ENCODE measurements around the gene KEAP1.
A peak's percentile ranks its signal among the peaks of the same experiment; 100 is the strongest.
"Not testable (repeated sequence)": the region's sequence is repeated elsewhere in the genome, so short reads cannot be mapped to it uniquely, and the experiment has no call there.

KEAP1 gene

GRCh38 chr19:10491472-10492047, 11.6 kb downstream of the KEAP1 start:
- DNase-seq: no peak

- no peak for DNase-seq
These were observed 16.6 kb downstream of the KEAP1 start for GRCh38 chr19:10486551-10486950.

GRCh38 chr19:10478903-10479384, 24.2 kb downstream of the KEAP1 start:
- DNase-seq: peak; percentile 89 to 91

- no peak for DNase-seq
These were observed 24.7 kb downstream of the KEAP1 start for GRCh38 chr19:10478476-10478875.

- DNase-seq: no peak
These were observed 28.1 kb downstream of the KEAP1 start for GRCh38 chr19:10474962-10475451.

- DNase-seq: no peak
These were observed 30.0 kb downstream of the KEAP1 start for GRCh38 chr19:10473192-10473591.

- no peak for DNase-seq
These were observed 31.2 kb downstream of the KEAP1 start for GRCh38 chr19:10471909-10472308.

- no peak for DNase-seq
These were observed 35.0 kb downstream of the KEAP1 start for GRCh38 chr19:10468133-10468532.

- no peak for DNase-seq
These were observed 36.0 kb downstream of the KEAP1 start for GRCh38 chr19:10467104-10467706.

GRCh38 chr19:10464456-10464855, 38.7 kb downstream of the KEAP1 start:
- DNase-seq: no peak

GRCh38 chr19:10462557-10462956, 40.6 kb downstream of the KEAP1 start:
- no peak for DNase-seq

GRCh38 chr19:10462042-10462441, 41.1 kb downstream of the KEAP1 start:
- DNase-seq: not testable (repeated sequence)

GRCh38 chr19:10461047-10461949, 41.9 kb downstream of the KEAP1 start:
- peak; percentile 75 to 78 for DNase-seq

- no peak for DNase-seq
These were observed 42.5 kb downstream of the KEAP1 start for GRCh38 chr19:10460714-10461046.

GRCh38 chr19:10458733-10459132, 44.4 kb downstream of the KEAP1 start:
- not testable (repeated sequence) for DNase-seq

GRCh38 chr19:10454267-10454666, 48.9 kb downstream of the KEAP1 start:
- DNase-seq: no peak

- DNase-seq: no peak
These were observed 49.3 kb downstream of the KEAP1 start for GRCh38 chr19:10453852-10454251.

GRCh38 chr19:10452726-10453618, 50.2 kb downstream of the KEAP1 start:
- no peak for DNase-seq

GRCh38 chr19:10450853-10451609, 52.1 kb downstream of the KEAP1 start:
- no peak for DNase-seq

- DNase-seq: no peak
These were observed 52.8 kb downstream of the KEAP1 start for GRCh38 chr19:10450191-10450852.

- DNase-seq: no peak
These were observed 54.1 kb downstream of the KEAP1 start for GRCh38 chr19:10449037-10449436.
